ENCODE measurements around the gene ASIC1.

DNA sequence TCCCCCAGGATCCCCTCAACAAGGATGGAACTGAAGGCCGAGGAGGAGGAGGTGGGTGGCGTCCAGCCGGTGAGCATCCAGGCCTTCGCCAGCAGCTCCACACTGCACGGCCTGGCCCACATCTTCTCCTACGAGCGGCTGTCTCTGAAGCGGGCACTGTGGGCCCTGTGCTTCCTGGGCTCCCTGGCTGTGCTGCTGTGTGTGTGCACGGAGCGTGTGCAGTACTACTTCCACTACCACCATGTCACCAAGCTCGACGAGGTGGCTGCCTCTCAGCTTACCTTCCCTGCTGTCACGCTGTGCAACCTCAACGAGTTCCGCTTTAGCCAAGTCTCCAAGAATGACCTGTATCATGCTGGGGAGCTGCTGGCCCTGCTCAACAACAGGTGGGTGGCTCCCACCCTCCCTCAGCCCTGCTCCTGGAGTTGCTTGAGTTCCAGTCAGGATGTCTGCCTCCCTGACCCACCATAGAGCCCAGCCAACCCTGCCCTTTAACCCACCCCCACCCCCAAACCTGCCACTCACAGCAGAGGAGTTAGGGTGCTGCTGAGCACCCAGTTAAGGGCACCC lies 1.4 kb downstream of the ASIC1 start:
- TF ChIP-seq POLR2A (IDR thresholded peaks at IDR 0.05; ENCODE audit: low read depth, low read length) (no peak), CEBPB (IDR thresholded peaks at IDR 0.05; ENCODE audit: low read depth, low read length) (no peak), RAD21 (IDR thresholded peaks at IDR 0.05; ENCODE audit: low read length) (no peak), RCOR1 (IDR thresholded peaks at IDR 0.05; ENCODE audit: insufficient replicate concordance, low read length) (no peak), MAFK (IDR thresholded peaks at IDR 0.05; ENCODE audit: low read depth, low read length) (no peak), CHD1 (IDR thresholded peaks at IDR 0.05; ENCODE audit: low read depth, low read length) (no peak), MXI1 (IDR thresholded peaks at IDR 0.05; ENCODE audit: borderline replicate concordance, low read depth, low read length) (no peak)
- TF ChIP-seq, protein P1, sequence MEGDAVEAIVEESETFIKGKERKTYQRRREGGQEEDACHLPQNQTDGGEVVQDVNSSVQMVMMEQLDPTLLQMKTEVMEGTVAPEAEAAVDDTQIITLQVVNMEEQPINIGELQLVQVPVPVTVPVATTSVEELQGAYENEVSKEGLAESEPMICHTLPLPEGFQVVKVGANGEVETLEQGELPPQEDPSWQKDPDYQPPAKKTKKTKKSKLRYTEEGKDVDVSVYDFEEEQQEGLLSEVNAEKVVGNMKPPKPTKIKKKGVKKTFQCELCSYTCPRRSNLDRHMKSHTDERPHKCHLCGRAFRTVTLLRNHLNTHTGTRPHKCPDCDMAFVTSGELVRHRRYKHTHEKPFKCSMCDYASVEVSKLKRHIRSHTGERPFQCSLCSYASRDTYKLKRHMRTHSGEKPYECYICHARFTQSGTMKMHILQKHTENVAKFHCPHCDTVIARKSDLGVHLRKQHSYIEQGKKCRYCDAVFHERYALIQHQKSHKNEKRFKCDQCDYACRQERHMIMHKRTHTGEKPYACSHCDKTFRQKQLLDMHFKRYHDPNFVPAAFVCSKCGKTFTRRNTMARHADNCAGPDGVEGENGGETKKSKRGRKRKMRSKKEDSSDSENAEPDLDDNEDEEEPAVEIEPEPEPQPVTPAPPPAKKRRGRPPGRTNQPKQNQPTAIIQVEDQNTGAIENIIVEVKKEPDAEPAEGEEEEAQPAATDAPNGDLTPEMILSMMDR (conservative IDR thresholded peaks at IDR 0.05; ENCODE audit: low read depth, low read length): no peak

All from IMR-90 (cell line).